Measurements from ENCODE around the gene UXT. TPM values are rescaled to one million over a fixed set of nuclear protein-coding genes. Genes with fewer than 3 reads are reported as not detected.
A peak's percentile ranks its signal among the peaks of the same experiment; 100 is the strongest.

Gene UXT
- total RNA-seq, 3 donors from 2014 or later (not counting 1 experiment from before 2014, with no cell fraction given): 88.2 to 102 (median 95.4) TPM

DNA sequence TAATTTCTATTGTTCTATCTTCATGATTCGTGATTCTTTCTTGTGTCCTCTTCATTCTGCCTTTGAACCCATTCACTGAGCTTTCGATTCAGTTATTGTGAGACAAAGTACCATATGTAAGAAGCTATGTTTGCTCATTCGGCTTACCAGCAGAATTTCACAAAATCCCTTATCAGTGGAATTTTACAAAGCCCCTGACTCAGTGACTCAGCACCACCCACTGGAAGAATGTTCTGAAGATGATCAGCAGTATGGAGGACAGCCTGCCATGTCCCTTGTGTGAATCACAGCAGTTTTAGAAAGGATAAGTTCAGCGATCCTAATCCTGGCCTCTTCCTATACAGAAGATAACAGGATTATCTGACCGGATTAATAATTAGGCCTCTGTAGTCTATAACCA, 5.8 kb upstream of the UXT start:
- Histone ChIP-seq H3K4me1 (ENCODE audit: control insufficient read depth, insufficient read depth, low read length) (no peaks in the 10 kb centered on the region), H3K27me3 (ENCODE audit: control insufficient read depth, insufficient read depth, low read length) (no peaks in the 10 kb centered on the region), H3K27ac (ENCODE audit: low read length) (no peak overlapping the region), H3K4me3 (ENCODE audit: low read length) (no peak overlapping the region), H3K9me3 (ENCODE audit: control insufficient read depth, insufficient read depth, low read length) (no peaks in the 10 kb centered on the region), H3K36me3 (ENCODE audit: control insufficient read depth, insufficient read depth, low read length) (no peaks in the 10 kb centered on the region)
- Mint-ChIP-seq H3K9me3 (no peaks in the 10 kb centered on the region), H3K4me1 (no peaks in the 10 kb centered on the region), H3K4me3 (no peak overlapping the region), H3K27ac (no peak overlapping the region), H3K36me3 (no peaks in the 10 kb centered on the region), H3K27me3 (ENCODE audit: low read depth in 2 of 2) (peaks cover 2 to 6% of the 10 kb centered on the region in 2 donors)
- intact Hi-C loops (cut with micrococcal nuclease): no loop called here
- DNase-seq (no peak), ATAC-seq (no peak)
- 94% methylated on average over 3 of the region's 5 CpGs for WGBS (ENCODE audit: insufficient coverage)
- TF ChIP-seq, protein P1, sequence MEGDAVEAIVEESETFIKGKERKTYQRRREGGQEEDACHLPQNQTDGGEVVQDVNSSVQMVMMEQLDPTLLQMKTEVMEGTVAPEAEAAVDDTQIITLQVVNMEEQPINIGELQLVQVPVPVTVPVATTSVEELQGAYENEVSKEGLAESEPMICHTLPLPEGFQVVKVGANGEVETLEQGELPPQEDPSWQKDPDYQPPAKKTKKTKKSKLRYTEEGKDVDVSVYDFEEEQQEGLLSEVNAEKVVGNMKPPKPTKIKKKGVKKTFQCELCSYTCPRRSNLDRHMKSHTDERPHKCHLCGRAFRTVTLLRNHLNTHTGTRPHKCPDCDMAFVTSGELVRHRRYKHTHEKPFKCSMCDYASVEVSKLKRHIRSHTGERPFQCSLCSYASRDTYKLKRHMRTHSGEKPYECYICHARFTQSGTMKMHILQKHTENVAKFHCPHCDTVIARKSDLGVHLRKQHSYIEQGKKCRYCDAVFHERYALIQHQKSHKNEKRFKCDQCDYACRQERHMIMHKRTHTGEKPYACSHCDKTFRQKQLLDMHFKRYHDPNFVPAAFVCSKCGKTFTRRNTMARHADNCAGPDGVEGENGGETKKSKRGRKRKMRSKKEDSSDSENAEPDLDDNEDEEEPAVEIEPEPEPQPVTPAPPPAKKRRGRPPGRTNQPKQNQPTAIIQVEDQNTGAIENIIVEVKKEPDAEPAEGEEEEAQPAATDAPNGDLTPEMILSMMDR (IDR thresholded peaks at IDR 0.05): no peak

DNA sequence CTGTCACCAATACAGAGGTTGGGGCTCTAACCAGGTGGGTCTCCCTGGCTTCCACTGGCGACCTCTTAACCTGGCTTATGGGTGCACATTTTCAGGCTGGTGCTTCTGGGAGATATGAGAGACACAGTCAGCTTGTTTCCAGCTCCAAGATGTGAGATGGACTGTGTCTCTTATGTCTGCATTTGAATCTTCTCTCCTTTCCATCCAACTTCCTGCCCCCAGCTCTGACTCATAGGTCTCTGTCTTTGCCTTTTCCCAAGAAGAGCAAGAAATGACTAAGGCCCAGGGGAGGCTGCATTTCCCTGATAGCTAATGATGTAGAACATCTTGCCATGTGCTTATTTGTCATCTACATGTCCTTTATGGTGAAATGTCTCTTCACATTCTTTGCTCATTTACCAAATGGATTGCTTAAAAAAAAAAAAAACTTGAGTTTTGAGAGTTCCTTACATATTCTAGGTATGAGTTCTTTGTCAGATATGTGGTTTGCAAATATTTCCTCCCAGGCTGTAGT, 3.2 kb upstream of the UXT start:
- H3K4me3 ChIP-seq (ENCODE audit: low read length): no peak overlapping the region
- no peak overlapping the region for H3K27ac ChIP-seq (ENCODE audit: low read length)
- Mint-ChIP-seq H3K27me3 (ENCODE audit: low read depth in 2 of 2) (peaks cover 0 to 6% of the 10 kb centered on the region in 2 donors), H3K27ac (no peak overlapping the region), H3K36me3 (no peaks in the 10 kb centered on the region), H3K4me1 (peaks cover 0 to 8% of the 10 kb centered on the region in 2 donors), H3K4me3 (no peak overlapping the region), H3K9me3 (no peaks in the 10 kb centered on the region)
- H3K36me3 ChIP-seq (ENCODE audit: control insufficient read depth, insufficient read depth, low read length): peaks cover under 1% of the 10 kb centered on the region
- H3K4me1 ChIP-seq (ENCODE audit: control insufficient read depth, insufficient read depth, low read length): peaks cover 8% of the 10 kb centered on the region
- intact Hi-C loops (cut with micrococcal nuclease): no loop called here
- no peaks in the 10 kb centered on the region for H3K9me3 ChIP-seq (ENCODE audit: control insufficient read depth, insufficient read depth, low read length)
- no peak for DNase-seq
- ATAC-seq: no peak
- H3K27me3 ChIP-seq (ENCODE audit: control insufficient read depth, insufficient read depth, low read length): no peaks in the 10 kb centered on the region
- WGBS (ENCODE audit: insufficient coverage): 86% methylated on average over 1 of the region's 1 CpG
- TF ChIP-seq, protein P1 (IDR thresholded peaks at IDR 0.05): no peak

DNA sequence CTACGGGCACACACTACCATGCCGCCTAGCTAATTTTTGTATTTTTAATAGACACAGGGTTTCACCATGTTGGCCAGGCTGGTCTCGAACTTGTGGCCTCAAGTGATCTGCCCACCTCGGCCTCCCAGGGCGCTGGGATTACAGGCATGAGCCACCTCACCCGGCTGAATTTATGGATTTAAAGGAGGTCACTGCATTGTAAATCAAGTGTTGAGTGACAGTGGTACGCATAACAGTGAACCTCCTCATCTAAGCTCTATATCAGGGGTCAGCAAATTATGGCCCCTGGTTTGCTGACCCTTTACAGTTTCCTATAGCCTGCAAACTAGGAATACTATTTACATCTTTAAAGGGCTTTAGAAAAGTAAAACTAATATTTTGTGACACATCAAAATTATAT, 2.6 kb upstream of the UXT start:
- WGBS (ENCODE audit: insufficient coverage): 95% methylated on average over 6 of the region's 7 CpGs
- H3K4me3 Mint-ChIP-seq: no peak overlapping the region
- DNase-seq (no peak), ATAC-seq (no peak)
- H3K4me1 Mint-ChIP-seq: peaks cover 0 to 8% of the 10 kb centered on the region in 2 donors
- no peak overlapping the region for H3K4me3 ChIP-seq (ENCODE audit: low read length)
- no peaks in the 10 kb centered on the region for H3K9me3 Mint-ChIP-seq
- no peak overlapping the region for H3K27ac Mint-ChIP-seq
- no peaks in the 10 kb centered on the region for H3K36me3 Mint-ChIP-seq
- TF ChIP-seq, protein P1 (IDR thresholded peaks at IDR 0.05): no peak
- peaks cover 7% of the 10 kb centered on the region for H3K36me3 ChIP-seq (ENCODE audit: control insufficient read depth, insufficient read depth, low read length)
- peaks cover 0 to 6% of the 10 kb centered on the region in 2 donors for H3K27me3 Mint-ChIP-seq (ENCODE audit: low read depth in 2 of 2)
- peaks cover 8% of the 10 kb centered on the region for H3K4me1 ChIP-seq (ENCODE audit: control insufficient read depth, insufficient read depth, low read length)
- intact Hi-C loops (cut with micrococcal nuclease): no loop called here
- H3K27me3 ChIP-seq (ENCODE audit: control insufficient read depth, insufficient read depth, low read length): no peaks in the 10 kb centered on the region
- H3K9me3 ChIP-seq (ENCODE audit: control insufficient read depth, insufficient read depth, low read length): no peaks in the 10 kb centered on the region
- H3K27ac ChIP-seq (ENCODE audit: low read length): no peak overlapping the region

DNA sequence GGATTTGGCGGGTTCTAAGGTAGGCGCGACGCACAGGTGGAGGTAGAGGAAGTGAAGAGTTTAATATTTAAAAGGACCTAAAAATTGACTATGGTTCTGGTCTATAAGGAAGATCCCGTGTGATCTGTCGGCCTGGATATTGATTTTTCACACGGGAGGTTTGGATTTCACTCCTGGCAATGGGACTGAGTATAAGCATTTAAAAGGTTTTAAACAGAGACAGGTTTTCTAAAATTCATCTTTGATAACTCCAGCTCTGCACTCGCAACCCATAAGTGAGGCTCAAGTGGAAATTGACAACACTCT, 394 bp upstream of the UXT start:
- peaks cover 19% of the 10 kb centered on the region for H3K36me3 ChIP-seq (ENCODE audit: control insufficient read depth, insufficient read depth, low read length)
- 28% methylated on average over 7 of the region's 8 CpGs for WGBS (ENCODE audit: insufficient coverage)
- TF ChIP-seq, protein P1 (IDR thresholded peaks at IDR 0.05): no peak
- H3K9me3 ChIP-seq (ENCODE audit: control insufficient read depth, insufficient read depth, low read length): no peaks in the 10 kb centered on the region
- H3K4me1 Mint-ChIP-seq: peaks cover 0 to 8% of the 10 kb centered on the region in 2 donors
- peaks cover 0 to 6% of the 10 kb centered on the region in 2 donors for H3K27me3 Mint-ChIP-seq (ENCODE audit: low read depth in 2 of 2)
- no peak for DNase-seq
- H3K9me3 Mint-ChIP-seq: no peaks in the 10 kb centered on the region
- intact Hi-C loops (cut with micrococcal nuclease): loop anchor here (2.0 to 10.0 kb wide), 5 partner anchors 37 to 1298 kb away; partner anchors contain the start of genes ARAF, CDK16 and OTUD5
- H3K4me3 ChIP-seq (ENCODE audit: low read length): peak overlapping the region; percentile 89
- peak overlapping the region; percentile 93 for H3K27ac Mint-ChIP-seq
- peak overlapping the region; percentile 83 for H3K4me3 Mint-ChIP-seq
- peak overlapping the region; percentile 99 for H3K27ac ChIP-seq (ENCODE audit: low read length)
- H3K36me3 Mint-ChIP-seq: no peaks in the 10 kb centered on the region
- peaks cover 8% of the 10 kb centered on the region for H3K4me1 ChIP-seq (ENCODE audit: control insufficient read depth, insufficient read depth, low read length)
- no peak for ATAC-seq
- no peaks in the 10 kb centered on the region for H3K27me3 ChIP-seq (ENCODE audit: control insufficient read depth, insufficient read depth, low read length)

Measured in natural killer cell (primary cell).